Hematopoietic multipotent progenitor cell treated with erythropoietin and hydrocortisone succinate and interleukin-3 and kit ligand, for 17 days (in vitro differentiated cells): Measurements from ENCODE around the gene SMAD7.
"Not testable (repeated sequence)": the region's sequence is repeated elsewhere in the genome, so short reads cannot be mapped to it uniquely, and the experiment has no call there.

Source experiments
- DNase-seq: peaks from one replicate; pipeline ENCODE4 v3.0.0-alpha.2; 2015; ENCODE audit warnings: low spot score

The SMAD7 gene

DNA sequence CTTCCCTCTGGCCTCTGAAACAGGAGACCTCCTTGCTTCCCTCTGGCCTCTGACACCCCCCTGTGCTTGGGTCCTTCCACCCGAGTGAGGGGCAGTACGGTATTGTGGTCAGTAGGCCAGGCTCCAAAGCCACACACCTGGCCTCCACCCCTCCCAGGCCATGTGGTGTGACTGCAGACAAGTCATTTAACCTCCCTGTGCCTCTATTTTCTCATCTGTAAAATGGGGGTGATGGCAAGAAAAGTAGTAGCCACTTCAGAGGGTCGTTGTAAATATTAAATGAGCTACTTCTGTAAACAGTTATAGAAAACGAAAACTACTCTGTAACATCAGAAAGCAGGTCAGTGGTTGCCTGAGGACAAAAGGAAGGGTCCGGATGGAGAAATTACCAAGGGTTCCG, 74.2 kb downstream of the SMAD7 start:
- DNase-seq: no peak

DNA sequence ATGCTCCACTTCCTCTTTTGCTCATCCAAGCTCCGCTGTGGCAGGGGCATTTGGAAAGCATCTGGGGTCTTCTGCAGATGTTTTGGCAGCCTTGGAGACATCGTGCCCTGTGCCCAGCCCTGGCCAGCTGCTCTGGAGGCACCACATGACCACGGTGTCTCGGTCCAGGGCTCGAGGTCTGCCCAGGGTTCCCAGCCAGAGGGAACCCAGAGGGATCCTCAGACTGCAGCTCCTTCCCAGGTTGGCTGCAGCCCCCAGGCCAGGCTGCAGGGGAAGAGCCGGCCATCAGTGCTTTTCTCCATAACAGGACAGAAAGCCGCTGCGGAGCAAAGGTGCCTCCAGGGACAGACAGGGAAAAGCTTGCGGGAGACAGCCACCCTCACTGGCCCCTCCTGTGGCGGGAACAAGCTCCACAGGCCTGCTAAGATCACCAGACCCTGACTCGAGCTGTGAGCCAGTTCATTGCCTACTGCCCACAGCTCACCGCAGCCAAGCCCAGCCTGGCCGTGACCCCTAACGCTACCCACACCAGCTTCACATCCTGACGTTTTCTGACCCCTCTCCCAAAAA, 74.7 kb downstream of the SMAD7 start:
- no peak for DNase-seq

- DNase-seq: no peak
Measured at GRCh38 chr18:48875314-48875941, 75.3 kb downstream of the SMAD7 start.

- DNase-seq: no peak
Measured at GRCh38 chr18:48874701-48875162, 76.0 kb downstream of the SMAD7 start.

GRCh38 chr18:48874233-48874632, 76.5 kb downstream of the SMAD7 start:
- DNase-seq: no peak

DNA sequence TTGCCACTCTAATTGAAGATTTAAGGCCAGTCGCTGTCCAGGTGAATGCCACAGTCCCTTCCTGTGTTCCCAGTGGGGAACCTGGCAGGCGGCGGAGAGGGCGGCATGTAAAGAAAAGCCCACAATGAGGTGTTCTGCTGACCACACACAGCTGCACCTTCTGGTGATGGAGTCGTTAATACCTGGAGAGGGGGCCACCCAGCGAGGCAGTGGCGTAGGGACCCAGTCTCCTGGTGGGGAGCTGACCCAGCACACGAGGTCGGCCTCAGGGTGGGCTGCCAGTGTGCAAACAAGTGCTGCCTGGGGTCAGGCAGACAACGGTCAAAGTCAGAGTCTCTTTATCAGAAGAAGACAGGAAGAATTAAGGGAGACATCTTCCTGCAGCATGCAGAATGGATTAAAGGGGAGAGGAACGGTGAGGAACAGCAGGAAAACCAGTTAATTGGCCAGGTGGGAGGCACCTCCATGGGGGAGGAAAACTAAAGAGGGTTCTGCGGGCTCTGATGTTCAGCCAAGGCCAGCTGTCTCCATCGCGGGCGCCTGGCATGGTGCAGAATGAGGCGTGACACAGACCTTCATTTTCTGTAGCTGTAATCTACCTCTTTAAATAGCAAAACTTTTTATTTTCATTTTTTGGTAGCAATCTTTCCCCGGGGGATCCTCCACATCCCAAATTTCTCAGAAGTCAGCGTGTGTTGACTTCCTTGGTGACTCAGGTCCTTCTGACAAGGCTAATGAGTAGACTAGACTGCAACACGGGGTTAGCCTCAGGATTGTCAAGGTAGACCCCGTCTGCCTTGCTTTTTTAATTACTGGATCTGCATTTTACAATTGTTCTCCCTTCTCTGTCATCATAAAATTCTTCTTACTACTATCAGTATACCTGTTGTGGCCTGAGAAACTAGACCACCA, 78.3 kb downstream of the SMAD7 start:
- no peak for DNase-seq

GRCh38 chr18:48871391-48872166, 79.2 kb downstream of the SMAD7 start:
- no peak for DNase-seq

DNA sequence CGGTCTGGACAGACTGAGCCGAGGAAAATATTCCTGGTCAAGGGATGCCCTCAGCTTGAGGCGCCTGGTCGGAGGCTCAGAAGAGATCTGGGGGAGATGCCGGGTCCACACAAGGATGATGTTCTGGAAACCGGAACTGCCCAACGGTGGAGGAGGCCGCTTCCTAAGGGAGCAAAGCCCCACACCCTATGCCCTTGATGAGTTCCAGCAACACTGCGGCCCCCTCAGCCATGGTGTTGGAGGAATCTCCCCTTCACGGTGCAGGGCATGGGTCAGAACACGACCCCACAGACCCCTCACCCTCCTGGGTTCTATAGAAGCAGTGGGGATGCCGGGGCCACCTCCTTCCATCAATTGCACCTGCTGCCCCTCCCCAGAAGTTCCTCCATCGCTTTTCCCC, 79.8 kb downstream of the SMAD7 start:
- DNase-seq: not testable (repeated sequence)
